ENCODE measurements around the gene DYDC1. TPM values are rescaled to one million over a fixed set of nuclear protein-coding genes. Genes with fewer than 3 reads are reported as not detected.

DYDC1 gene
- polyA plus RNA-seq, 1 donor: 0.45 TPM

Other genes starting within 250 kb of the DYDC1 start
- gene PLAC9, start 224.0 kb downstream of the DYDC1 start, polyA plus RNA-seq (ENCODE audit: insufficient read length): 14.6 TPM
- 115 TPM for gene ANXA11, start 151.2 kb downstream of the DYDC1 start, polyA plus RNA-seq (ENCODE audit: insufficient read length)
- 1.2 TPM for gene MAT1A, start 67.1 kb downstream of the DYDC1 start, polyA plus RNA-seq (ENCODE audit: insufficient read length)
- gene DYDC2, start within 50 bp of the DYDC1 start, polyA plus RNA-seq (ENCODE audit: insufficient read length): 3.5 TPM
- 118 TPM for gene PRXL2A, start 51.8 kb upstream of the DYDC1 start, polyA plus RNA-seq (ENCODE audit: insufficient read length)
- 81.2 TPM for gene TSPAN14, start 97.6 kb upstream of the DYDC1 start, polyA plus RNA-seq (ENCODE audit: insufficient read length)
- gene SH2D4B, start 181.1 kb upstream of the DYDC1 start, polyA plus RNA-seq (ENCODE audit: insufficient read length): 0.15 TPM